Globus pallidus (tissue), 1 donor: Measurements from ENCODE around the gene TSPAN4.

Source experiments
- DNase-seq: peaks from one replicate; pipeline ENCODE4 v3.0.0-alpha.2; 2015; ENCODE audit warnings: low spot score

Gene TSPAN4

DNA sequence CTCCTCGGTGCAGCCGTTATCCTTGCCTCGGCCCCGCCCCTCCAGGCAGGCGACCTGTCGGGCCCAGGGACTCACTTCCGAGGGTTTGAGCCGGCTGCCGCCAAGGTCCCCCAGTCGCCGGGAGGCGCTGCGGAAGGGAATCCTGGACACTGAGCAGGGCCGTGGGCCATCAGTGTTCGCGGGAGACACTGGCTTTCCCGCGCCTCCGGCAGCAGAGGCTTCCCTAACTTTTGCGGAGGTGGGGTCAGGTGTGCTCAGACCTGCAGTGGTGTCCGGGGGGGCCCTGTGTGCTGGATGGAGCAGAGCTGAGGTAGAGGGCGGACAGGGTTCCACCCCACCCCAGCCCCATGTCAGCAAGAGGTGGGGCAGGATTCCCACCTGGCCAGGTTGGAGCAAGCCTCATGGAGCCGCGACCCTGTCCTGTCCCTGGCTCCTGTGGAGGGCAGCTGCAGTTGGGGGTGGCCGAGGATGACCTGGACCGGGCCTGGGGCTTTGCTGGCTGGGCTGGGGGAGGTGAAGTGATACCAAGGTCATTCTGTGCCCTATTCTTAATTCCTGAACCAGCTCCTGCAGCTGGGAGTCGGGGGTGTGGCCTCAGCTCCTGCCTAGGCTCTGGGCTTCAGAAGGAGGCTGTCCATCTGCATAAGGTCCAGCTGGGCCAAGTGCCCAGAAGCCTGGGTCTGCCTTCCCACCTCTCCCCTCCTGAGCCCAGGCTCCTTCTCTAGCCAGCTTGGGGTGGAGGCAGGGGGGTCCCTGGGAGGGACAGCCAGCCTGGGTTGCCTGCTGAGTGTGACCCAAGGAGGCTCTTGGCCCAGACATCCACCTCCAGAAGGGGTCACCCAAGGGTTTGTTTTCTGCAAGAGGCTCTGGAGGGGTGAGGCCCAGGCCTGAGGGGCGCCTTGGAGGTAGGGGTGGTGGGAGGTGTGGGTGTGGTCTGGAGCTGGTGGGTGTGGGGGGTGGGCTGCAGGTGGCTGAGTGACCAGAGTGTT lies 8.4 kb downstream of the TSPAN4 start:
- DNase-seq = no peak

DNA sequence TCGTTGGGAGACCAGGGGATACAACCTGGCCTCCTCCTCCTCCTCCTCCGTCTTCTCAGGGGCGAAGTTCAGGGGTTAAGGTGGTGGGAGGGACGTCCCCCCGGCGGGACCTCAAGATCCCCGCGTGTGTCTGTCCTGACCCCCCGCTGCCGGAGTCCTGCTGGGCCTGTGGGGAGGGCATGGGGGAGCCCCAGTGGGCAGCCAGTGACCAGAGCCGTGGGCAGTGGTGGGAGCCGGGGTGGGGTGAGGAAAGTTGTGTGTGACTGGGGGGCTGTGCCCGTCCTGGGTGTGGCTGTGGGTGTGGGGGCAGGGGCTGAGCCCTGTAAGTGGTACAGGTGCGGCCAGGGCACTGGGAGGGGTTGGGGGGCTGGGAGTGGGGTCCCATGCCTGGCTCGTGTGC lies 10.1 kb downstream of the TSPAN4 start:
- no peak for DNase-seq

DNA sequence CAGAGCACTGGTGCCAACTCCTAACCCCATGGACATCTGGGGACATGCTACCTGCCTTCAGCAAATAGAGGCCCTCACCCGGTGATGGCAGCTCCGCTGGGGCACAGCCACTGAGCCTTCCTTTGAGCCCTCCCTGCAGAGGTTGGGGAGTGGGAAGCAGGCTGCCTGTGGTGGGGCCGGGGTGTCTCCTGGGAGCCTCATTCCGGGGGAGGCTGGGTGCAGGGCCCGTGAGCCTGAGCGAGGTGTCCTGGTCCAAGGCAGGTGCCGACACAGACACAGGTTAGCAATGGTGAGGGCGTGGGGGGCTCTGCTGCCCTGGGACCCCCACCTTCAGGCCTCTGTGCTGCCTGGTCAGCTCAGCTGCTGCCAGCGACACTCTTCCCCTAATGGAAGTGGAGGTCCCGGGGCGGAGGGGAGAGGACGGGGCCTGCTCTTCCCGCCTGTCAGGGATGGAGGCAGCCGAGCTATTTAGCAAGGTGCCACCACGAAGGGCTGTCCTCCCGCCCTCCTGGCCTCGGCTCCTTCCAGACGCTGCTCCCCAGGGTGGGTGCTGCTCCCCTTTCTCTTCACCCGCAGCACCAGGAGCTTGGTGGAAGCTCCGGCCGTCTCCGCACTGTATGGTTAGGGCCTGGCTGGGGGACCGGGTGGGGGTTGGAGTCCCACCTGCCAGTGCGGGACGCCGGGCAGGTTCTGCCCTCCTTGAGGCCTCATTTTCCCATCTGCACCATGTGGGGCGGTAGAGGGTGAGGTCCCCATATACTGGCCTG lies 11.2 kb downstream of the TSPAN4 start:
- no peak for DNase-seq

DNA sequence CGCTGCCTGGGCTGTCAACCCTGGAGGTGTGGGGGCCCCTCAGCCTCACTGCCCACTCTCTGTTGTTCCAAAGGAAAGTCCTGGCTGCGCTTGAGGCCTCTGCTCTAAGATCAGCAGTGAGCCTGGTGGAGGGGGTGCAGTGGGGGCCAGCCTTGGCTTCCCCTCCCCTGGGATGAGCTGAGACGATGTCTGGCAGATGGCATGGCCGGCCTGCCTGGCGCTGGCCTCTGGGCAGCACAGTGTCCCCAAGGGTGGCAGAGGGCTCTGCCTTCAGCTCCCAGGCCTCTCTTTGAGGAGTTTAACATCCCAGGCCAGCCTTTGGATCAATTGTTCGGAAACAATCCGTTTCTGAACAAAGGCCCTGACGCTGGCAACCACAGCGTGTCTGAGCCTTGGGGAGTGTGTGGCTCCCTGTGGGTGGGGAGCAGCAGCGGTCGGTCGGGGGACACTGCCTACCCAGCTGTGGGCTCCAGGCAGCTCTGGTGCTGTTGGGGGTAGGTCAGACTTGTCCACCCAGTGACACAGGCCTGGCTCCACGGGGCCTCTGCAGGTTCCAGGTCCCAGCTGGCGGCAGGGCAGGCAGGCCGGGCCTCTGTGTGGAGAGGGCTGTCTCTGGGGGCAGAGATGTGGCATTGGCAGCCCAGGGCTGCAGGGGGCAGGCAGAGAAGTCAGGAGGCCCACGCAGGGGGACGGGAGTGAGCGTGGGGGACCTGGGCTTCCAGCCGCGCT lies 12.1 kb downstream of the TSPAN4 start:
- no peak for DNase-seq

DNA sequence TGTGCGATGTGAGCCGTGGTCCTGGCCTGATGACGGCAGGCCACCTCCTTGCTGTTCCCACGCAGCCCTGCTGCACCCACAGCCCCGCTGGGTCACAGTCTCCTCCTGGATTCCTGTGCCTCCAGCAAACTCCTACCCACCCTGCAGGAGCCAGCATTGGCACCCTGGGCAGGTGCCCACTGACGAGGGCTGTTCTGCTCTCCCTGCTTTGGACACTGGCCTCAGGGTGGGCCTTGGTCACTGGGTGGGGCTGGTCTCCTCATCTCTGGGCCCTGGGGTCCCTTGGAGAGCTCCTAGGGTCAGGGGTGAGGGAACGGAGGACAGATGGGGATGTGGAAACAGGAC lies 12.7 kb downstream of the TSPAN4 start:
- no peak for DNase-seq

DNA sequence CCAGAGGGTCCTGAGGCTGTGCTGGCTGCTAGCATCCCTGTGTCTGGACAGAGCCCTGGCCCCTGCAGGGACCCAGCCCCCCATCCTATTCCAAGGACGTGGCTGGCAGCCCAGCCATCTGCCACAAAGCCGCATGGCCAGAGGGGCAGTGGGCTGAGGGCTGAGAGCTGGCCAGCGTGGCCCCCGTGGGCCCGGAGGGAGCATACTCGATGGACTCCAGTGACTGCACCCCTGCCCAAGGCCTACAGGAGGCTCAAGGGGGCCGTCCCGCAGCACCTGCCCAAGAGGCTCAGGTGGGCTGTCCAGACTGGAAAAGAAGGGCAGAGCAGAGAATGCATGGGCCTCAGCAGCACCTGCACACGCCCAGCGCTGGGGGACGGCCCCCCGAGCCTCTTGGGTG lies 13.1 kb downstream of the TSPAN4 start:
- DNase-seq = no peak

DNA sequence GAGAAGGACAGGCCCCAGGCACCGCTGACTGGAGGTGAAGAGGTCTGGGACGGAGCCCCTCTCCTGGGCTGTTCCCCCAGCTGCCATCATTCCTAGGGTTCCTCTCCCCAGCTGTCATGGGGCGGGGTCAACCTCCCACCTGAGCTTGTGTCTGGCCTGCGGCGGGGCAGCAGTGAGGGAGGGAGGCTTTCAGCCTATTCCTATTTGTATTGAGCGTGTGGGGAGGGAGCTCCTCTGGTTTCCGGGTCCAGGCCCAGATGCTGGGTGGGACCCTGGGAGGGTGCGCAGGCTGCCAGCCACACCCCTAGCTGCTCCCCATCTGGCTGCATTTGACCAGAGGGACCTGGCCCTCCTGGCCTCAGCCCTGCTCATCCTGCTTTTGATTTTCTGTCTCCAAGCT lies 13.7 kb downstream of the TSPAN4 start:
- DNase-seq = no peak

DNA sequence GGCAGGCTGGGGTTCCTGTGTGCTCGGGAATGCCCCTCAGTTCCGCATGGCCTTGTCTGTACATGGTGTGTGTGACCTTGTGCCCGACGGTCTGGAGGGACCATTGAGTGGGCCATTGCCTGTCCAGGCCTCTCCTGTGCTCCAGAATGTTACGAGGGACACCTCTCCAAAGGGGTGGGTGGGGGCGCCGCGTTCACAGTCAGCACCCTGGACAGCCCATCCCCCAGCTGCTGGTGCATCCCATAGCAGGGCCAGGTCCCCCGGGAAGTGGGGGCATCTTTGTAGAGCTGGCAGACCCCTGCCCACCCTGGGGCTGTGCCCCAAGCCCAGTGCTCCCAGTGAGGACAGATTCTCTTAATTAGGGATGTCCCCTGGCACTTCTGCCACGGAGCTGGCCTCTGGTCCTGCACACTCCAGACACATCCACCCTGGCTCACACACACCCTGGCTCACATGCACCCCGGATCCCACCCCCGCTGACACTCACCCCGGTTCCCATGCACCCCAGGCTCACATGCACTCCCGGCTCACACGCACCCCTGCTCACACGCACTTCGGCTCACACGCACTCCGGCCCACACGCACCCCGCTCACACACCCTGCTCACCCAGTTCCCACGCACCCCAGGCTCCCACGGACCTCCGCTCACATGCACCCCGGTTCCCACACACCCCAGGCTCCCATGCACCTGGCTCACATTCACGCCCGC lies 15.6 kb downstream of the TSPAN4 start:
- no peak for DNase-seq

DNA sequence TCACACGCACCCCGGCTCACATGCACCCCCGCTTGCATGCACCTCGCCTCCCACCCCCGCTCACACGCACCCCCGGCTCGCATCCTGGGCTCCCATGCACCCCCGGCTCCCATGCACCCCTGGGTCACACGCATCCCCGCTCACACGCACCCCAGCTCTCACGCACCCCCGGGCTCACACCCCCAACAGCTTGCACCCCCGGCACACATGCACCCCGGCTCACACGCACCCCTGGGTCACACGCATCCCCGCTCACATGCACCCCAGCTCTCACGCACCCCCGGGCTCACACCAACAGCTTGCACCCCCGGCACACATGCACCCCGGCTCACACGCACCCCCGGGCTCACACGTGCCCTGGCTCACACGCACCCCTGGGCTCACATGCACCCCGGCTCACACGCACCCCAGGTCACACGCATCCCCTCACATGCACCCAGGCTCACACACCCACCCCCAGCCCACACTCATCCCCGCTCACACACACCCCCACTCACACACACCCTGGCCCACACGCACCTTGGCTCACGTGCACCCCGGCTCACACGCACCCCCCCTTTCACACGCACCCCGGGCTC lies 16.2 kb downstream of the TSPAN4 start:
- no peak for DNase-seq

DNA sequence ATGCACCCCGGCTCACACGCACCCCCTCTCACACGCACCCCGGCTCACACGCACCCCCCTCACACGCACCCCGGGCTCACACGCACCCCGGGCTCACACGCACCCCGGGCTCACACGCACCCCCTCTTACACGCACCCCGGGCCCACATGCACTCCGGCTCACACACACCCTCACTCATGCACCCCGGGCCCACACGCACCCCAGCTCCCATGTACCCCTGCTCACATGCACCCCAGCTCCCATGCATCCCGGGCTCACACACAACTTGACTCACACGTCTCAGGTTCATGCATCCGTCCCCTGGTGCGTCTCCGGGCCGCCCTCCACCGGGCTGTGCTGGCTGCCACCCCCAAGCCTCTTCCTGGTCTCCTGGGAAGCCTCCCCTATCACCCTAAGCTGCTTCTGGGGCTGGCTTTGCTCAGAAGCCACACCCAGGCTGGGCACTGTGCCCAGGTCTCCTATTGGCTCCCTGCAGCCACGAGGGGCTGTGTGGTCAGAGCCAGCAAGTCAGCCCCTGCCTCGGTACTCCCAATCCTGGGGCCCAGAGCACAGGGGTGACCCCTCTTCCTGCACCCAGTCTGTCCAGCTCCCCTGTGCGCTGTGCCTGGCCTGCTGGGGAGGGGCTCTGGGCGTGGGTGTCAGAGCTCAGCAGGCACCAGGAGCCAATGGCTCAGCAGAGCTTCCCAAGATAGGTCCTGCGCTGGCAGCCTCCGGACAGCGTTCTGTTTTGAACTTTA lies 16.9 kb downstream of the TSPAN4 start:
- peak; percentile 31 for DNase-seq

DNA sequence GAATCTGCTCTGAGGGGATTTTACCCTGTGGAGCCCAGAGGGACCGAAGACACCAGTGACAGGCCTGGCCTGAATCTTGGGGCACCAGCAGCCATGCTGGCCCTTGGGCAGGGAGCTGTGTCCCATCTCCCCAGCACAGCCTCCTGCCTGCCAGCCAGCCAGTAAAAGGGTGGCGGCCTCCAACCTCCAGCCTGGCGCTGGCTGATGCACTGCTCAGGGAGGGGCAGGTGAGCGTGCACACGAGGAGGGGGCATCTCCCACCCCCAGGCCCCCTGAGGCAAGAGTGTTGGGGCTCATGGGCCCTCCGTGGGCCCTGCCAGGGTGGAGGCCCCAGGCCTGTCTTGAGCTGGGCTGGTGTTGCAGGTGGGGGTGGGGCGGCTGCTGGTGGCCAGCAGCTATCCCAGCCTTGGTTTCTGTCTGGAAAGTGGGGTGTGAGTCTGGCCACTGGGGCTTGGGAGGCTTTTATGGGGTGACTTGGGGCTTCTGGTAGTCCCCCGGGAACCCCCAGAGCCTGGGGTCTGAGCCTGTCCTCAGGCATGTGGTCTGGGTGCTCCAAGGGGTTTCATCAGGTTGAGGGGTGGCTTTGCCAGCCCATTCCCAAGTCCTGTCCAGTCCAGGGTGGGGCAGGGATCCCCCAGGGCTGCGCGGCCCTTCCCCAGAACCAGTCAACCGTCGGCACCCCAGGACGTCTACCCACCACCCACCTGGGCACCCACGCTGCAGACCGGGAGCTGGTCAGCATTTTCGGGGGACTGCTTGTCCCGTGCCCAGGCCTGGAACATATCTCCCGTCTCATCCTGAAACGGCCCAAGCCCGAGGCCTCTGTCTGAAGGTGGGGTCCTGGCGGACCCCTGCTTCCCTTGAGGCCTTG lies 17.8 kb downstream of the TSPAN4 start:
- DNase-seq = no peak

DNA sequence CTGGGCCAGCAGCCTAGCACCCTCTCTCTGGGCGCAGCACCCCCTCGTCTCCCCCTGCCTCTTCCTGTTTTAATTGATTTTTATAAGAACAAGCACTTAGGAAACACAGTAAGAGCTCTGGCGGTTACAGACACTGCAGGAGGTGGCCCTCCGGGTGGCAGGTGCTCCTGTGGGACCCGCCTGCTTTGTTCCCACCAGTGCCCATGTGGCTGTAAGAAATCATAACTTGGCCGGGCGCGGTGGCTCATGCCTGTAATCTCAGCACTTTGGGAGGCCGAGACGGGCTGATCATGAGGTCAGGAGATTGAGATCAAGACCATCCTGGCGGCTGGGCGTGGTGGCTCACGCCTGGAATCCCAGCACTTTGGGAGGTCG lies 18.4 kb downstream of the TSPAN4 start:
- DNase-seq = no peak

DNA sequence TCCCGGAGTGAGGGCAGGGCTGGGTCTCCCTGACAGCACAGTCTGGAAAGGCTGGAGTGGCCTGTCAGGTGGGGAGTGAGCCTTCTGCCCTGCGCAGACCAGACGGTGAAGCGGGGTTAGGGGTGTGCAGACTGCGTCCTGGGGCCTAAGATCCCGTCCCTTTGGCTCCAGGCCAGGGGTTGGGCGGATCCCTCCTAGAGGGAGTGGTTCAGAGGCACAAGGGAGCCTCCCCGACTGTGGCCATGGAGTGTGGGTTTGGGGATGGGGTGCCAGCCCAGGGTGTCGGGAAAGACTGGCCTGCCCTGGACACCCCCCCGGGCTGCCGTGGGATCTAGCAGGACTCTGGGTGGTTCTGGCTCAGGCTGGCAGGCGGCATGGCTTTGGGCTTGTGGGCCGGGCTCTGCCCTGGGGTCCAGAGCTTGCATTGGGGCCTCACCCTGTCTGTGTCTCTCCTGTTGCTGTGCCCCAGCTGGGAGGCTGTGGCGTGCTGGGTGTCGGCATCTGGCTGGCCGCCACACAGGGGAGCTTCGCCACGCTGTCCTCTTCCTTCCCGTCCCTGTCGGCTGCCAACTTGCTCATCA lies 19.5 kb downstream of the TSPAN4 start:
- DNase-seq = no peak

DNA sequence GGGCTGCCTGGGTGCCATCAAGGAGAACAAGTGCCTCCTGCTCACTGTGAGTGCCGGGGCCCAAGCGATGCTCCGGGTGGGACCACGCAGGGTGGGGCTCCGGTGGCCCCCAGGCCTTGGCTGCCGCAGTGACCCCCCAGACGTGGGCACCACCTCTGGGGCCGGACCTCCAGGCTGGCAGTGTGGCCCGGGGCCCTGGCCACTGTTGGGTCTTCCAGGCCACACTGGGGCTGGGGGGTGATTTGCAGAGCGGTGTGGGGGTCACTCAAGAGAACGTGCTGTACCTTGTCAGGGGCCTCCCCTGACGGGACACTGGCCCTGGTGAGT lies 20.0 kb downstream of the TSPAN4 start:
- DNase-seq = no peak

DNA sequence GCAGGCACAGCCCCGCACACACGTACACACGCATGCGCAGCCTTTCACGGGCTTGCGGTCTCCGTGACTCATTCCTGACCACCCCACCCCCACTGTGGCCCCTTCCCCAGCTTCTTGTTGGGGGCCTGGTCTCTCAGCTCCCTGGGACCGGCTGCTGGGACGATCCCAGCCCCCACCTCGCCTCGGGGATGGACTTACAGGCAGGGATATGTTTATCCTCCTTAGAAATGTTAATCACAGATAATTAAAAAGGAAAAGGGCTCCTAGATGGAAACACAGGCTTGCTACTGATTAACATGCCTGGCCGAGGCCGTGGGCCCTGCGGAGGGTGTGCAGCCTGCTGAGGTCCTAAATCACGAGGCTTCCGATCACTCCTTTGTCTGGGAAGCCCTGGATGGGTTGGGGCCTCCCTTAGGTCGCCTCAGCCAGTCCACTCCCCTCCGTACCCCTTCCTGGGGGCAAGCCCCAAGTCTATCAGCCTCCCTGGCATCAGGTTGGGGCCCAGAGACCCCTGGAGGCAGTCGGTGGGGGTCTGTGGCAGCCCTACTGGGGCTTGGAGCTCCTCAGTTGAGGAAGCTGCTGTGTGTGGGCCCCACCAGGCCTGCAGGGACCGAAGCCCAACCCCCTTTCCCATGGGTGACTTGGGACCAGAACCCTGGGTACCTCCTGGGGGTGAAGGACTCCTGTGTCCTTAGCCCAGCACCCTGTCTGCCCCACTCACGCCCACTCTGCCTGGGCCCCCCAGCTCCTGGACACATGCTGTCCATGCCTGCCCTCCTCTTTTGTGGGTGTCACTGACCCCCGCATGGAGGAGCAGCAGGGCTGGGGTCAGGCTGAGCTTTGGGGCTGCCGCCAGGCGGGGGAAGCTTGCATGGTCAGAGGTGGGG lies 20.6 kb downstream of the TSPAN4 start:
- no peak for DNase-seq

DNA sequence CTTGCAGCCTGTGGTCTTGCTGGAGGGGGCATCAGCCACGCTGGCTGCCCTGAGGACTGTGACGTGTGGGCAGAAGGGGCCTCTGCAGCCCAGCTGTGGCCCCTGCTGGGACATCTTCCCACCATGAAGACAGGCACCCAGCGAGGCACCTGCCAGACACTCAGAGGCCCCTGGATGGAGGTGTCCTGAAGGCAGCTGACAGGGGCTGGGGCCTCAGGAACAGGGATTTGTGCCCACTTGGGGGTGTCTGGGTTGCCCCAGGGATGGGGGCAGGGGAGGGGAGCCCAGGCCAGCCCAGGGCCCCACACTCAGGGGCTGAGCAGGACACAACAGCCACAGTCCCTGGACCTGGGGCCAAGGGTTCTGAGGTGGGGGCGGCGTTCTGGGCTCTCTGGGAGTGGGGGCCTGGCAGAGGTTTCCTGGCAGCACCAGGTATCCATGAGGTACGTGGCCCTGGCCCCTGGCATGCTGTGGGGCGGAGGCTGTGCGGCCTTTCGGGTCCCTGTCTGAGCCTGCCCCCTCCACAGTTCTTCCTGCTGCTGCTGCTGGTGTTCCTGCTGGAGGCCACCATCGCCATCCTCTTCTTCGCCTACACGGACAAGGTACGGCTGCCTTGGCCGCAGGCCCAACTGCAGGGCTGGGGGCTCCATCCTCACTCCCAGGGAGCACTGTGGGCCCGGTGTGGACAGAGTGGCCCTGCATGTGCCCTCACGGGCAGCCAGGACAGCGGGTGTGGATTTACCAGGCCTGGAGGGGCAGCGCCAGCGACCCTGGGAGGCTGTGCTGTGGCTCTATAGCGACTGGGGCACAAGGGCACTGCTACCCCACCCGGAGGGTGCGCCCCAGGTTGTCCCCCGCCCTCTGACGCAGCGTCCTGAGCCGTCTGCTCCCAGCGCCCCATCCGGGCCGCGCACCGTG lies 21.5 kb downstream of the TSPAN4 start:
- DNase-seq = no peak

DNA sequence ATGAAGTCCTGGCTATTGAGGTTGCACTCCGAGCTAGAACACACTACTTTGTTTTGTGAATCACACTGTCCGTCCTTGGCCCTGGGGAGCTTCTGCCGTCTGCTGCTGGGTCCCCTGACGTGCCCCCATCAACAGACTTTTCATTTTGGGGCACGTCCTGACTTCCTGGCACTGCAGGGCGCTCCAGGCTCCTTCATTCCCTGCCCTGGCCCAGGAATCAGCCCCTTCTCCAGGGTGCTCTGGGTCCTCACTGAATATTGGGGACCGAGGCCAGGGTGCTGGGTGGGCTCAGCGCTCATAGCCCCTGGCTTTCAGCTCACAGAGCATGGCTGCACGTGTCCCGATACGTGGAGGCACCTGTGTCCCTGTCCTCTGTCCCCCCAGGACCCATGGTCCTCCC lies 22.2 kb downstream of the TSPAN4 start:
- no peak for DNase-seq
